Dedifferentiated amniotic fluid mesenchymal stem cell (primary cell): Measurements from ENCODE around the gene CTAG2.
"Not testable (repeated sequence)": the region's sequence is repeated elsewhere in the genome, so short reads cannot be mapped to it uniquely, and the experiment has no call there.

Experiments
- DNase-seq: peaks from one replicate; pipeline ENCODE4 v3.0.0-alpha.2; 2016; ENCODE audit errors: extremely low spot score

The CTAG2 gene

DNA sequence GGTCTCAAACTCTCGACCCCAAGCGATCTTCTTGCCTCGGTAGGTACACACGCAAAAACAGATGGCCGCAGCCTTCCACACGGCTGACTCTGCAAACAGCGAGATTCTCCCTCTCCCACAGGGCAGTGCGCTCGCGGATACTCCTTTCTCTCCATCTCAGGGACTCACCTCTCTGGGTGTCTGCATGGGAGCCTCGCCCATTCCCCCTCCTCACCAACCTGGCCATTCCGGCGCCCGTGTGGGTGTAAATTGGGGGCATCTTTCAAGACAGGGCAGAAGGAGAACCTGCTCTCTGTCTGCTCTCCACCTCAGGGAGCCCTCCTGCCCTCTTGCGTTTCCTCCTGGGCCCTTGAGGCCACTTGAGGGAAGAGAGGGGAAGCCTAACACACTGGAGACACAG is 4.4 kb downstream of the CTAG2 start:
- DNase-seq, result no peak

DNA sequence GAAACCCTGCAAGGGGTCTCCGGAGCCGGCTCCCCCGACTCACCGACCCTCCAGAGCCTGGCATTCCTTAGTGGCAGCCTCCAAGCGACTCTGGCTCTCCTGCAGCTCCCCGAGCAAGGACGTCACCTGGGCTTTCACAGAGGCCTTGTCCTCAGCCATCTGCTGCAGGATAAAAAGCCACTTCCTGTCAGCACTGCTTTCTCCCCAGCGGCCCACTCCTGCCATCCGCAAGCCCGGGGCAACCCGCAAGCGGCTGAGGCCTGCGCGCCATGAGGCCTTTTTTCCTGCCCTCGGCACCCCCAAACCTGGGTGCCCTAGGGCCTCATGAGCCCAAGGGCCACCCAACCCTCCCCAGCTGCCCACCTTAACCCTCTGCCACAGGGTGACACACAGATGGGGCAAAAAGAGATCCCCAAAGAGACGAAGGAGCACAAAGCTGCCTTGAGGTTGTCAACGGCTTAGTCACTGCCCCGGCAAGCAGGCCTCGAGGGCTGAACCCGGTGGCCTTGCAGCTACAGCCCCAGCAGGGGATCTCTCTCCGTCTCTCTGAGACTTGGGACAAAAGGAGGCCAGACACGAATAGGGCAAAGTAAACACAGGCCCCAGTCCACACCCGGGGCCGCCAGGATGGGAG is 7.5 kb downstream of the CTAG2 start:
- DNase-seq, result not testable (repeated sequence)

- not testable (repeated sequence) for DNase-seq
Measured at GRCh38 chrX:154643708-154644107, 9.7 kb downstream of the CTAG2 start.

DNA sequence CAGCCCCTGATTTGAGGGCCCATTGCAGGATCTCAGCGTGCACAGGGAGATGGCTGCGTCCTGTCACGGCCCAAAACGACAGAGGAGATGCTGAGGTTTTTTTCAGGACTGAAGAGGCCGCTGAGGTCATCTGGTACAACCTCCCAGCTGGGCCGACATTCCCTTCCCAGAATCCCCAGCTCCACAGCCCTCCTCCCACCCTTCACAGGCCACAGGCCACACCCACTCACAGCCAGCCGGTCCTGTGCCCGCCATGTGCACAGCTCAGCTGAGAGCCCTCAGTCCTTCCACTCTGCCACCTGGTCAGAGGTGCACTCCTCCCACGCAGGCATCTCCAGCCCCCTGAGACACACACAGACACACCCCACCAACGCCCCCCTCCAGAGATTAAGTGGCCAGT is 11.6 kb downstream of the CTAG2 start:
- not testable (repeated sequence) for DNase-seq

GRCh38 chrX:154633661-154634060 is 19.7 kb downstream of the CTAG2 start:
- not testable (repeated sequence) for DNase-seq

DNA sequence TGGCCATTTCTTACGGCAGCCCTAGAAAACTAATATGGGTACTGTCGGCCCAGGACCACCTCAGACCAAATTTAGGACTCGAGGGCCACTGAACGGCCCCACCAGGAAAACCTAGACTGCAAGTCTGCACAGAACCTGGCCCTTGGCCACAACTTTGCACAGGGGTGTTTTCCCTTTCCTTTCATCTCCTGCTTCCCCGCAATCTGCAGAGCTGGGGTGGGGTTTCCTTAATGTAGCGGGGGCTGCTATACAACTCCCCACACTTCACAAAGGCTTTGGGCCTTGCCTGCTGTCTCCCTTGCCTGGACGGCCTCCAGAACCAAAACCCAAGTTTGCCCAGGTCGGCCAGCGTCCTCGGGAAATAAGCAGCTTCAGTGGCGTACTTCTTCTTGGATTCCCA is 22.4 kb downstream of the CTAG2 start:
- not testable (repeated sequence) for DNase-seq

DNA sequence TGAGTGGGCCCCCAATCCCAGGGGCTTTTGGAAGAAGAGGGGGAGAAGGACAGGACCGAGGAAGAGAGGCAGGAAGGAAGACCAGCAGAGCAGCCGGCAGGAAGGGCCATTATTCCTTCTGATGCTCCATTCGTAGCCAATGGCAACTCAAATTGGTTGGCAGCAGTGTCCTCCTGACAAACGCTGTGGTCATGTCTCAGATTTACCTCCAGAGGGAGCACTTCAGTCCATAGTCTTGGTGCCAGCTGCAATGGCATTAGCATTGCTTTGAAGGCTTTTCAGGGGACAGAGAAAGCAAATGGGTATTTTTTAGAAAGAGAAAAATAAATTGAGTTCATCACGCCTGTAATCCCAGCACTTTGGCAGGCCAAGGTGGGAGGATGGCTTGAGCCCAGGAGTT is 24.4 kb downstream of the CTAG2 start:
- not testable (repeated sequence) for DNase-seq

GRCh38 chrX:154620767-154621414 is 32.5 kb downstream of the CTAG2 start:
- not testable (repeated sequence) for DNase-seq

DNA sequence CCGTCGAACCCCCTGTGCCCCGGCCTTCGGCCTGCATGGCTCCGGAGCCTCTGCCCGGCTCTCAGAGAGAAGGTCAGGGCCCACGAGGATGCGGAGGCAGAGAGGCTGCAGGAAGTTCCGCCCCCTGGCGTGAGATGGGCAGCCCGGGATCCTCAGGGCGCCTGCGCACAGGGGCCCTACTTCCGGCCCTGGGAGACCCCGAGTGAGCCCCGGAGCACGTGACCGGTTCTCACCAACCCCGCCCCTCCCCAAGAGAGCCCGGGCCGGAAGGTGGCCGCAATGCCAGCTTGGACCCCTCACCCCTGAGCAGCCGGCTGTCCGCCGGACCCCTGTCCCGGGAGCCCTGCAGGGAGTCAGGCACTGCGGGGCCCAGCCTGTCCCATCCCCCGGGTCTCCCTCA is 34.2 kb downstream of the CTAG2 start, which contains the start of gene CTAG1B:
CTAG1B (minus strand) TSS at position 101 of the 400 bp plus-strand sequence; CDS start at position 37, 64 bp downstream.
- DNase-seq, result not testable (repeated sequence)

DNA sequence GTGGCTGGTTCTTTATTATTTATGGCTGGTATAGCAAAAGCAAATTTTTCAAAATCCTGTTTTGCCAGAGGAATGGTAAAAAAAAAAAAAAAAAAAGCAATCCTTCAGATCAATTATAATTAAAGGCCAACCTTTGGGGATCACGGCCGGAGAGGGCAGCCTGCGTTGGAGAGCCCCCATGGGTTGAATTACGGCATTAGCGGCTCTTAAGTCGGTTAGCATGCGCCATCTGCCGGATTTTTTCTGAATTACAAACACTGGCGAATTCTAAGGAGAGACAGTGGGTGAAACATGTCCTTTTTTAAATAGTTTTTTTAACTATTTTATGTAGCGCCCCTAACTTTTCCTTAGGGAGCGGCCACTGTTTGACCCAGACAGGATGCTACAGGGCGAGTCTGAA is 39.8 kb downstream of the CTAG2 start:
- DNase-seq, result not testable (repeated sequence)

DNA sequence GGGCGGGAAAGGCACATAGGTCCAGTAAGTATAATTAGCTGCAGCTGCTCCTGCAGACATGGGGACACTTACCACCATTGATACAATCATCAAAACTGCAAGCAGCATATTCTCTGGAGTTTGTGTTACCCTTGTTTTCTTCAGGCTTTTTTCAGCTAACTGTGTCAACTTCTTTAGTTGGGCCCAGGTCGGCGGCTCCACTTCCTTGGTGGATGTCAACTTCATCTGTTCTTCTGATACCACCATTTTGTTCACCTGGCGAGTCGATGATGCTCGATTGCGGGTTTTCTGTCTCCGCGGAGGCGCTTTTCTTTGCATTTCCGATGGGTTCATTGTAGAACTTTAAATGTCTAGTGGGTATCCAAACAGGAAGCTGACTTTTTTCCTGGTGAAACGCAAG is 42.2 kb downstream of the CTAG2 start:
- DNase-seq, result not testable (repeated sequence)

- DNase-seq, result not testable (repeated sequence)
Measured at GRCh38 chrX:154608823-154609222, 44.6 kb downstream of the CTAG2 start.

DNA sequence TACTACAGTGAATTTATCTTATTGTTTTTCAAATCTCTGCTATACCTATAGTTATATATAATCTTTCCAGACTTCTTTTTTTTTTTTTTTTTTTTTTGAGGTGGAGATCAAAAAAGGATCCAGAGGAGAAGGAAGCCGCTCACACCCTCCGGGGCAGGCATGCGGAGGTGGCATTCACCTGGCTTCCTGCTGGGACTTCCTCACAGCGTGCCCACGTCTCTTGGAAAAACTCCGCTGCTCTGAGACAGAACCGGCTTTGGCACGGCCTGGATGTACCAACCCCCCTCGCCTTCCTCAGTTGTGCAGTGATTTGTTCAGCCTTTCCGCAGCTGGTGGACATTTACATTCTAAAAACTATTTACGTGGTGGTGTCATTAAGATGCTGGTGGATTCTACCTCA is 45.4 kb downstream of the CTAG2 start:
- not testable (repeated sequence) for DNase-seq

- no peak for DNase-seq
Measured at GRCh38 chrX:154607370-154607769, 46.0 kb downstream of the CTAG2 start.

- no peak for DNase-seq
Measured at GRCh38 chrX:154605566-154605965, 47.8 kb downstream of the CTAG2 start.

- DNase-seq, result peak; percentile 63
Measured at GRCh38 chrX:154603438-154604430, 49.6 kb downstream of the CTAG2 start.

DNA sequence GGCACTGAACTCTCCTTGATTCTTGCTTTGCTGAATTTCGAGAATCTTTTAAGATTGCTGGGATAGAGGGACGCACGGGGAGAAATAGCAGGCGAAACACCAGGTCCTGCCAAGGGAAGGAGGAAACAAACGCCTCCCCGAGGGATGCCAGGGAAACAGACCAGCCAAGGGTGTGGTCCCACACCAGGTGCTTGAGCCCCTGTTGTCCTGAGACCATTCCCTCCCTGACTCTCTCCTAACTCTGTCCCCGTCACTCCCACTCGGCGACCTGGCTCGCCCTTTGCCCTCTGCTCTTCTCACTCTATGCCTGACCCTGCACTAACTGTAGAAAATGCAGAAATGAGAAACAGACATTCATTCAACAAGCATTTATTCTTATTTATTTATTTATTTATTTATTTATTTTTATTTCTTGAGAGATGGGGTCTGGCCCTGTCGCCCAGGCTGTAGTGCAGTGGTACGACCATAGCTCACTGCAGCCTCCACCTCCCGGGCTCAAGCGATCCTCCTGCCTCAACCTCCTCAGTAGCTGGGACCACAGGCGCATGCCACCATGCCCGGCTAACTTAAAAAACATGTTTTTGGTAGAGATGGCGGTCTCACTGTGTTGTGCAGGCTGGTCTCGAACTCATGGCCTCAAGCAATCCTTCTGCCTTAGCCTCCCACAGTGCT is 50.5 kb downstream of the CTAG2 start:
- DNase-seq, result no peak

DNA sequence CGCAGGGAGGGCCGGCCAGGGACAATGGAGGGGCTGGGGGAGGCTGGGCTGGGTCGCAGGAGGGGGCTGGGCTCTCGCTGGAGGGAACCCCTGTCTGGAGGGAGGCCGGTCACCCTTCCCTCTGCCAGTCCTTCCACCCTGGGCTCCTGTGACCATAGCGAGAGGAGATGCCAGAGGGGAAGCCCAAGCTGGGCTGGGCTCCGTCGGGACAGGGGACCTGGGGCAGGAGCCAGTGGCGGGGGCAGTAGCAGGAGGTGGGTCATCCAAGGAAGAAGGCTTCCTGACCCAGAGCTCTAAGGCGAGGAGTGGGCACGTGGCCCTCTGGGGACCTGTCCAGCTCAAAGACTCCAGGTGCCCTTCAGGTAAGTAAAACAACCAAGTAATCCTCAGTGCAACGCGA is 51.2 kb downstream of the CTAG2 start:
- DNase-seq, result no peak
